A549 (cell line): ENCODE results near the gene EPB41L4B.

ENCODE experiments used
- CTCF ChIP-seq: fragments of >200 bp; sonication (Bioruptor Twin); formaldehyde crosslinking; IDR thresholded peaks from 3 replicates; pipeline ENCODE4 v1.5.1; 2016
- EHMT2 ChIP-seq: fragments of 200-600 bp; sonication (generic); IDR thresholded peaks from 2 replicates; pipeline ENCODE4 v1.6.1; 2016; ENCODE audit warnings: antibody characterized with exemption, low read depth, mild to moderate bottlenecking, moderate library complexity
- EP300 ChIP-seq, 2 experiments: fragments of >200 bp; sonication (Bioruptor Twin); formaldehyde crosslinking; IDR thresholded peaks; 2 replicates in 1 of 2; 3 replicates in 1 of 2; pipeline ENCODE4 v1.6.1; 2016 to 2017
- JUNB ChIP-seq: fragments of >200 bp; sonication (Bioruptor Twin); formaldehyde crosslinking; IDR thresholded peaks from 2 replicates; pipeline ENCODE4 v1.6.1; 2016
- KDM5A ChIP-seq: fragments of 200-600 bp; sonication (generic); IDR thresholded peaks from 2 replicates; pipeline ENCODE4 v1.6.1; 2016; ENCODE audit warnings: antibody characterized with exemption, mild to moderate bottlenecking
- MAFK ChIP-seq: fragments of 450-650 bp; IDR thresholded peaks from 2 replicates; pipeline ENCODE4 v1.6.1; 2014; ENCODE audit not compliant: partially characterized antibody
- MAX ChIP-seq: IDR thresholded peaks from 2 replicates; pipeline ENCODE4 v1.6.1; 2012
- POLR2A ChIP-seq: IDR thresholded peaks from 2 replicates; pipeline ENCODE4 v1.6.1; 2012; ENCODE audit warnings: mild to moderate bottlenecking, low read length
- RAD21 ChIP-seq, 2 experiments: fragments of >200 bp in 1 of 2; sonication (Bioruptor Twin) in 1 of 2; formaldehyde crosslinking in 1 of 2; IDR thresholded peaks in 1 of 2; conservative IDR thresholded peaks in 1 of 2; 2 replicates in 1 of 2; 3 replicates in 1 of 2; pipeline ENCODE4 v1.6.1; 2012 to 2018; ENCODE audit warnings: inconsistent platforms in 1 of 2
- RCOR1 ChIP-seq: fragments of 150-350 bp; IDR thresholded peaks from 2 replicates; pipeline ENCODE4 v1.6.1; 2014; ENCODE audit warnings: antibody characterized with exemption, low read length, low read depth
- TF ChIP-seq, protein P1 (sequence below): IDR thresholded peaks from 2 replicates; pipeline ENCODE4 v1.6.1; 2012; ENCODE audit warnings: low read depth, borderline replicate concordance

DNA sequence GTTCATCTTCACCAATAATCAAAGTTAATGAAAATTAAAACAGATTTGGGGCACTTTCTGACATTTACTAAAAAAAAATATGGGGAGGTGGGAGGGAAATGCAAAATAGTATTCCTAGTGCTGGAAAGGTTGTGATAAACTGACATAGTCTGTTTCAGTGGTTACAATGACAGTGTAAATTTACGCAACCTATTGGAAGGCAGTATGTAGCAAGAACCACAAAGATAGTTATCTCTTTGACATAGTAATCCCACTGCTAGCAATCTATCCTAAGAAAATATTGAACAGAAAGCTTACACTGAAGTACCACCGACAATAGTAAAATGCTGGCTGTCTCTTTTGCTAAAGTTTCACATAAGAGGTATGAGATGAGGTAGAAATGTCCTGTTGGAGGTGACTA, 15.1 kb upstream of the EPB41L4B start:
- TF ChIP-seq EP300 (IDR thresholded peaks at IDR 0.05) (no peak), CTCF (no peak), EHMT2 (no peak), MAX (no peak), JUNB (no peak), MAFK (no peak), RAD21 (conservative IDR thresholded peaks at IDR 0.05 in 1 of 2, IDR thresholded peaks at IDR 0.05 in 1 of 2) (no peak), POLR2A (no peak), KDM5A (no peak), RCOR1 (no peak)
- TF ChIP-seq, protein P1, sequence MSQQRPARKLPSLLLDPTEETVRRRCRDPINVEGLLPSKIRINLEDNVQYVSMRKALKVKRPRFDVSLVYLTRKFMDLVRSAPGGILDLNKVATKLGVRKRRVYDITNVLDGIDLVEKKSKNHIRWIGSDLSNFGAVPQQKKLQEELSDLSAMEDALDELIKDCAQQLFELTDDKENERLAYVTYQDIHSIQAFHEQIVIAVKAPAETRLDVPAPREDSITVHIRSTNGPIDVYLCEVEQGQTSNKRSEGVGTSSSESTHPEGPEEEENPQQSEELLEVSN = no peak
